ENCODE data around the gene CDH11. TPM values are rescaled to one million over a fixed set of nuclear protein-coding genes. Genes with fewer than 3 reads are reported as not detected.

The CDH11 gene
- total RNA-seq, 2 experiments from 2014 or later: not detected

DNA sequence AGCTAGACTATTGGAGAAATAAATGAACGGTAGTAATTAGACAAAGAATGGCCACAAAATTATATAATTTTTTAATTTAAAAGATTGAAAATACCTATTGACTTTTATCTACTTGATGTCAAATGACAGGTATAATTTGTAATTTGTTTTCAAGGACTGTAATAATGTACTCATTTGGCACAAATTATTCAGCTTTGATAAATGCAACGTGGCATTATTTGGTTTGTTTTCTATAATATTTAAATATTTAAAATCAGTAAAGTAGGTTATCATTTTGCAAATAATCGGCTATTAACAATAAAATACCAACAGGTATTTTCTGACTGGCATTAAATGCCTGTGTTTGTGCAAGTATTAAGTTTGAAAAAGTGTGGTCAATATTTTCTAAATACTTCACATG lies 60.6 kb downstream of the CDH11 start:
- no TSS peak for BruUV-seq (replicated peaks)
- no peaks in the 10 kb centered on the region for H4K20me1 ChIP-seq (ENCODE audit: insufficient read depth, low read length)
- no peak overlapping the region for H3K4me3 ChIP-seq (ENCODE audit: low read depth, low read length, poor library complexity, severe bottlenecking)
- no peaks in the 10 kb centered on the region for H3K79me2 ChIP-seq (ENCODE audit: insufficient read depth, low read depth, low read length)
- no peak for DNase-seq (ENCODE audit: low spot score)
- intact Hi-C loops (cut with micrococcal nuclease; ENCODE audit: unreplicated experiment): no loop called here
- H3K9me2 ChIP-seq (ENCODE audit: insufficient read depth, low read length): no peaks in the 10 kb centered on the region
- no peak overlapping the region for H2AFZ ChIP-seq (ENCODE audit: low read length)
- ChIA-PET POLR2A (interaction anchor here (0.5 to 0.7 kb wide), 2 partner anchors 92 to 341 kb away, joined by 3 to 5 read pairs; no protein-coding TSS in a partner anchor), CTCF (ENCODE audit: unreplicated experiment) (no interaction called here)
- H3K4me1 ChIP-seq (ENCODE audit: insufficient read depth, low read length, poor library complexity, severe bottlenecking): no peaks in the 10 kb centered on the region
- TF ChIP-seq EZH2phosphoT487 (IDR thresholded peaks at IDR 0.05; ENCODE audit: borderline replicate concordance, low read depth, low read length): no peak
- TF ChIP-seq, protein P1, sequence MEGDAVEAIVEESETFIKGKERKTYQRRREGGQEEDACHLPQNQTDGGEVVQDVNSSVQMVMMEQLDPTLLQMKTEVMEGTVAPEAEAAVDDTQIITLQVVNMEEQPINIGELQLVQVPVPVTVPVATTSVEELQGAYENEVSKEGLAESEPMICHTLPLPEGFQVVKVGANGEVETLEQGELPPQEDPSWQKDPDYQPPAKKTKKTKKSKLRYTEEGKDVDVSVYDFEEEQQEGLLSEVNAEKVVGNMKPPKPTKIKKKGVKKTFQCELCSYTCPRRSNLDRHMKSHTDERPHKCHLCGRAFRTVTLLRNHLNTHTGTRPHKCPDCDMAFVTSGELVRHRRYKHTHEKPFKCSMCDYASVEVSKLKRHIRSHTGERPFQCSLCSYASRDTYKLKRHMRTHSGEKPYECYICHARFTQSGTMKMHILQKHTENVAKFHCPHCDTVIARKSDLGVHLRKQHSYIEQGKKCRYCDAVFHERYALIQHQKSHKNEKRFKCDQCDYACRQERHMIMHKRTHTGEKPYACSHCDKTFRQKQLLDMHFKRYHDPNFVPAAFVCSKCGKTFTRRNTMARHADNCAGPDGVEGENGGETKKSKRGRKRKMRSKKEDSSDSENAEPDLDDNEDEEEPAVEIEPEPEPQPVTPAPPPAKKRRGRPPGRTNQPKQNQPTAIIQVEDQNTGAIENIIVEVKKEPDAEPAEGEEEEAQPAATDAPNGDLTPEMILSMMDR (conservative IDR thresholded peaks at IDR 0.05; ENCODE audit: low read length): no peak
- no peaks in the 10 kb centered on the region for H3K9me3 ChIP-seq (ENCODE audit: low read length)
- H3K27ac ChIP-seq (ENCODE audit: low read depth, low read length, poor library complexity, severe bottlenecking): no peak overlapping the region
- no peak overlapping the region for H3K4me2 ChIP-seq (ENCODE audit: low read length)
- H3K36me3 ChIP-seq (ENCODE audit: insufficient read depth, low read length): no peaks in the 10 kb centered on the region

DNA sequence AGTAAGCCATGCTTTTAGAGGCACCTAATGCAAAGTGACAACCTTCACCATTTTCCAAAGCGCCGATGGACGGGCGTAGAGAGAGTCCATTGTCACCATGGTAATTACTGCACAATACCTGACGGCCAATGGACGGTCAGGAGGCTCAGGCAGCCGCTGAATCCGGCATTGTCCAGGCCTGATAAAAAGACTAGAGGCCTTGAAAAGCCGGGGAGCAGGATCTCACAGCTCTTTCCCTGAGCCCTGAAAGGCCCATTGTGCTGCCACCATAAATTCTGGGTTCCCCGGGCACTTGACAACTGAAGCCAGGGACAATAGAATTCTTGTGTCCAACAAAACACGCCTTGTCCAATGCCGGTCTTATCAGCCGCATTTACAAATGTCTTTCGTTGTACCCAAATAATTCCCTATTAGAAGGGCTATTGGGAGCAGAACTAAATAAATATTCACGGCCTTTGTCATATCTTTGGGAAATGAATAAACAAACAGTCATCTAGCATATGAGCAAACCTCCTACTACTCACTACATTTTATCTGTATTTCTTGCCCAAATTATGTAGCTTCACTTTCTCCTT lies 62.4 kb downstream of the CDH11 start:
- DNase-seq (ENCODE audit: low spot score): no peak
- Histone ChIP-seq H3K9me3 (ENCODE audit: low read length) (no peaks in the 10 kb centered on the region), H3K4me1 (ENCODE audit: insufficient read depth, low read length, poor library complexity, severe bottlenecking) (no peaks in the 10 kb centered on the region), H3K4me2 (ENCODE audit: low read length) (no peak overlapping the region), H3K4me3 (ENCODE audit: low read depth, low read length, poor library complexity, severe bottlenecking) (no peak overlapping the region), H3K9me2 (ENCODE audit: insufficient read depth, low read length) (no peaks in the 10 kb centered on the region), H3K79me2 (ENCODE audit: insufficient read depth, low read depth, low read length) (no peaks in the 10 kb centered on the region), H4K20me1 (ENCODE audit: insufficient read depth, low read length) (no peaks in the 10 kb centered on the region), H3K36me3 (ENCODE audit: insufficient read depth, low read length) (no peaks in the 10 kb centered on the region), H3K27ac (ENCODE audit: low read depth, low read length, poor library complexity, severe bottlenecking) (no peak overlapping the region), H2AFZ (ENCODE audit: low read length) (no peak overlapping the region)
- no TSS peak for BruUV-seq (replicated peaks)
- ChIA-PET POLR2A (no interaction called here), CTCF (ENCODE audit: unreplicated experiment) (no interaction called here)
- TF ChIP-seq, protein P1 (conservative IDR thresholded peaks at IDR 0.05; ENCODE audit: low read length): no peak
- no peak for TF ChIP-seq EZH2phosphoT487 (IDR thresholded peaks at IDR 0.05; ENCODE audit: borderline replicate concordance, low read depth, low read length)
- intact Hi-C loops (cut with micrococcal nuclease; ENCODE audit: unreplicated experiment): no loop called here

DNA sequence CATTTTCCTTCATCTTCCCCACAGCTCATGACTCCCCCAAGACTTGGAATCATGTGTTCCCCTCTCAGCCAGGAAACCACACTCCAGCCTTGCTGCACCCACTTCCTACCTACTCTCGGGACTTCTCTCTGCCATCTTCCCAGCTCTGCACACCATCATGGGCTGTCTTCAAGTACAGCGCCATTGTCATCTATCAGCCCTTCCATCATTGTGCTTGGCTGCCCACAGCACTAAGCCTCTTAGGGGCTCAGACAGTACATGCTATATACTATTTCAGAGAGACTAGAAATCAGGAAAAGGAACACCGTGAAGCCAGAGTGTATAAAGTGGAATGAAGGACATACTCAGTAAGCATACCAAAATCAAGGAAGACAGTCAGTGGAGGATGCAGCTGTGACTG lies 64.7 kb downstream of the CDH11 start:
- ChIA-PET CTCF (ENCODE audit: unreplicated experiment) (no interaction called here), POLR2A (no interaction called here)
- Histone ChIP-seq H3K9me2 (ENCODE audit: insufficient read depth, low read length) (no peaks in the 10 kb centered on the region), H3K4me1 (ENCODE audit: insufficient read depth, low read length, poor library complexity, severe bottlenecking) (no peaks in the 10 kb centered on the region), H3K9me3 (ENCODE audit: low read length) (no peaks in the 10 kb centered on the region), H3K36me3 (ENCODE audit: insufficient read depth, low read length) (no peaks in the 10 kb centered on the region), H3K27ac (ENCODE audit: low read depth, low read length, poor library complexity, severe bottlenecking) (no peak overlapping the region), H3K79me2 (ENCODE audit: insufficient read depth, low read depth, low read length) (no peaks in the 10 kb centered on the region), H4K20me1 (ENCODE audit: insufficient read depth, low read length) (no peaks in the 10 kb centered on the region; the same call in 1 of the 2 replicates), H3K4me2 (ENCODE audit: low read length) (no peak overlapping the region), H2AFZ (ENCODE audit: low read length) (no peak overlapping the region), H3K4me3 (ENCODE audit: low read depth, low read length, poor library complexity, severe bottlenecking) (no peak overlapping the region)
- TF ChIP-seq EZH2phosphoT487 (IDR thresholded peaks at IDR 0.05; ENCODE audit: borderline replicate concordance, low read depth, low read length): no peak
- TF ChIP-seq, protein P1 (conservative IDR thresholded peaks at IDR 0.05; ENCODE audit: low read length): no peak
- no TSS peak for BruUV-seq (replicated peaks)
- intact Hi-C loops (cut with micrococcal nuclease; ENCODE audit: unreplicated experiment): no loop called here
- no peak for DNase-seq (ENCODE audit: low spot score)

All from OCI-LY7 (cell line).